ENCODE measurements around the gene ANKRD13D. TPM values are rescaled to one million over a fixed set of nuclear protein-coding genes. Genes with fewer than 3 reads are reported as not detected.

Gene ANKRD13D
- total and polyA plus RNA-seq, 2 of the 8 experiments (the other 6 are each of a cell fraction or from before 2014, with no cell fraction given): 24.9 to 26.5 TPM

DNA sequence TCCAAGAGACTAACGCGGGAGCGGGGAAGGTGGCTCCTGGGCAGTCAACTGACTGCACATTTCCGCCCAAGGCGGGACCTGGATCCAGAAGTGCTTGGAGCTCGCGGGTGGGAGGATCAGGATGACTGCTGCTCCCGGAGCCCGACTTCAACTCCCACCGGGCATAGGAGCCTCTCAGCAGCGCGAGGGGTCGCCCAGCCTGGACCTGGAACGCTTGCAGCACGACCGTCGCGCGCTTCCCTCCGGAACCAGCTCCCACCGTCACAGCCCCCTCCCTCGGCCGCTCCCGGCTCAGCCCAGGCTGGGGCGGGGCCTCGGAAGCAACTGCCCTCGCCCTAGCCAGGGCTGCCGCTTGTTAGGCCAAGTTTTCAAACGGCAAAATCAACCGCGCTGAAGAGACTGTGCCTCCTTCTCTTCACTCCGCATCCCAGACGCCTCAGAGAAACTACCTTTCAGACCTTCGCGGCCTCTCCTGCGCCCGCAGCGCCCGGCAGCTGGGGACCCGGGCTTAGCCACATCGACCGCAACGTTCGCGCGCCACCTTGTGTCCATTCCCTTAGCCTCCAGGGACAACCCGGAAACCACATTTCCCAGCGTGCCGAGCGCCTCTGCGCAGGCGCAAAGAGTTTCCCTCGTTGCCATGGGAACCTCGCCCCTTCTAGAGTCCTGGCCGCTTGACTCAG, 28.2 kb downstream of the ANKRD13D start (continued):
- TF ChIP-seq, protein P1, sequence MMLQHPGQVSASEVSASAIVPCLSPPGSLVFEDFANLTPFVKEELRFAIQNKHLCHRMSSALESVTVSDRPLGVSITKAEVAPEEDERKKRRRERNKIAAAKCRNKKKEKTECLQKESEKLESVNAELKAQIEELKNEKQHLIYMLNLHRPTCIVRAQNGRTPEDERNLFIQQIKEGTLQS (IDR thresholded peaks at IDR 0.05; ENCODE audit: insufficient read depth, low read depth, low read length): peak; percentile 62; the same call in 1 of the 2 replicates
- TF ChIP-seq POLR2A (IDR thresholded peaks at IDR 0.05; ENCODE audit: control extremely low read depth in 1 of 2, low read depth in 2 of 2, low read length in 2 of 2) (no peak; a peak in 2 of 3 replicates), SIN3A (conservative IDR thresholded peaks at IDR 0.05 in 1 of 2, IDR thresholded peaks at IDR 0.05 in 1 of 2; ENCODE audit: low read depth in 1 of 2, low read length in 2 of 2) (peak in 1 of 2 experiments; percentile 95; a peak in 2 of 4 replicates), BACH1 (IDR thresholded peaks at IDR 0.05; ENCODE audit: low read length) (0 out of 2 replicates have a peak, but pooled peaks have one; percentile 13), CTBP2 (IDR thresholded peaks at IDR 0.05; ENCODE audit: borderline replicate concordance, insufficient read depth, insufficient read length, low read length) (peak; percentile 37), CEBPB (IDR thresholded peaks at IDR 0.05; ENCODE audit: low read depth, low read length) (no peak), KDM1A (IDR thresholded peaks at IDR 0.05; ENCODE audit: borderline replicate concordance, low read length) (no peak), SIX5 (IDR thresholded peaks at IDR 0.05; ENCODE audit: low read depth, low read length) (peak; percentile 81), ASH2L (IDR thresholded peaks at IDR 0.05; ENCODE audit: low read length) (peak; percentile 2), TCF12 (IDR thresholded peaks at IDR 0.05; ENCODE audit: low read depth, low read length) (peak; percentile 41; the same call in 1 of the 2 replicates), TAF7 (optimal IDR thresholded peaks at IDR 0.05; ENCODE audit: borderline replicate concordance, low read depth, low read length) (no peak), KDM4A (IDR thresholded peaks at IDR 0.05; ENCODE audit: low read depth, low read length, severe bottlenecking) (peak; percentile 79)
- TF ChIP-seq, protein P2, sequence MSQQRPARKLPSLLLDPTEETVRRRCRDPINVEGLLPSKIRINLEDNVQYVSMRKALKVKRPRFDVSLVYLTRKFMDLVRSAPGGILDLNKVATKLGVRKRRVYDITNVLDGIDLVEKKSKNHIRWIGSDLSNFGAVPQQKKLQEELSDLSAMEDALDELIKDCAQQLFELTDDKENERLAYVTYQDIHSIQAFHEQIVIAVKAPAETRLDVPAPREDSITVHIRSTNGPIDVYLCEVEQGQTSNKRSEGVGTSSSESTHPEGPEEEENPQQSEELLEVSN (IDR thresholded peaks at IDR 0.05): peak; percentile 27; the same call in 1 of the 2 replicates
- TF ChIP-seq, protein P3, sequence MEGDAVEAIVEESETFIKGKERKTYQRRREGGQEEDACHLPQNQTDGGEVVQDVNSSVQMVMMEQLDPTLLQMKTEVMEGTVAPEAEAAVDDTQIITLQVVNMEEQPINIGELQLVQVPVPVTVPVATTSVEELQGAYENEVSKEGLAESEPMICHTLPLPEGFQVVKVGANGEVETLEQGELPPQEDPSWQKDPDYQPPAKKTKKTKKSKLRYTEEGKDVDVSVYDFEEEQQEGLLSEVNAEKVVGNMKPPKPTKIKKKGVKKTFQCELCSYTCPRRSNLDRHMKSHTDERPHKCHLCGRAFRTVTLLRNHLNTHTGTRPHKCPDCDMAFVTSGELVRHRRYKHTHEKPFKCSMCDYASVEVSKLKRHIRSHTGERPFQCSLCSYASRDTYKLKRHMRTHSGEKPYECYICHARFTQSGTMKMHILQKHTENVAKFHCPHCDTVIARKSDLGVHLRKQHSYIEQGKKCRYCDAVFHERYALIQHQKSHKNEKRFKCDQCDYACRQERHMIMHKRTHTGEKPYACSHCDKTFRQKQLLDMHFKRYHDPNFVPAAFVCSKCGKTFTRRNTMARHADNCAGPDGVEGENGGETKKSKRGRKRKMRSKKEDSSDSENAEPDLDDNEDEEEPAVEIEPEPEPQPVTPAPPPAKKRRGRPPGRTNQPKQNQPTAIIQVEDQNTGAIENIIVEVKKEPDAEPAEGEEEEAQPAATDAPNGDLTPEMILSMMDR (IDR thresholded peaks at IDR 0.05; ENCODE audit: control extremely low read depth in 1 of 3, insufficient read depth in 1 of 3, low read depth in 1 of 3, low read length in 3 of 3): peak; percentile 89 to 93 (median 92)
